ENCODE results near the gene KSR1.
"Not testable (repeated sequence)": the region's sequence is repeated elsewhere in the genome, so short reads cannot be mapped to it uniquely, and the experiment has no call there.

Gene KSR1

GRCh38 chr17:27664606-27664965, 208.3 kb downstream of the KSR1 start:
- Histone ChIP-seq H3K9ac (ENCODE audit: low read depth, low read length) (no peak overlapping the region), H3K4me2 (ENCODE audit: low read length) (no peak overlapping the region), H3K9me3 (replicated peaks; ENCODE audit: low read length) (no peaks in the 10 kb centered on the region), H3K4me1 (ENCODE audit: control insufficient read depth, insufficient read depth, low read length) (no peaks in the 10 kb centered on the region), H3K4me3 (ENCODE audit: low read length) (no peak overlapping the region), H3K36me3 (ENCODE audit: insufficient read depth, low read length) (no peaks in the 10 kb centered on the region), H3K27me3 (ENCODE audit: control insufficient read depth, insufficient read depth, low read length) (peaks cover 3% of the 10 kb centered on the region)

DNA sequence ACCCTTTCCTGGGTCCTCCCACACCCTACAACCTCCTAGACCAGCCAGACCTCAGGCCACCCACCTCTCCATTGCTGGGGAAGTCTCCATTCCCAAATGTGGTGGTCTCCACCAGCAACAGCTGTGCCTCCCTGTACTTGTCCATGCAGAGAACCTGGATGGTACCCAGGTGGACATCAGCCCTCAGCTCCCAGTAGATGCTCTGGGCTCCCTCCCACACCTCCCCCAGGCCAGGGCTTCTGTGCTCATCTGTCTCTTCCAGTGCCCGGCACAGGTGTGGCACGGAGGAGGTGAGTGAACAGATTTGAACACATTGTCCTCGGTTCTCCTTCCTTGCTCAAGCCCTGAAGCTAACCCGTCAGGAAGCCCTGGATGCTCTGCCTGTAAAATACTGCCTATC, 209.3 kb downstream of the KSR1 start:
- H3K36me3 ChIP-seq (ENCODE audit: insufficient read depth, low read length): no peaks in the 10 kb centered on the region
- no peaks in the 10 kb centered on the region for H3K9me3 ChIP-seq (replicated peaks; ENCODE audit: low read length)
- peaks cover 3% of the 10 kb centered on the region for H3K27me3 ChIP-seq (ENCODE audit: control insufficient read depth, insufficient read depth, low read length)
- H3K4me1 ChIP-seq (ENCODE audit: control insufficient read depth, insufficient read depth, low read length): no peaks in the 10 kb centered on the region
- no peak overlapping the region for H3K9ac ChIP-seq (ENCODE audit: low read depth, low read length)
- H3K4me3 ChIP-seq (ENCODE audit: low read length): no peak overlapping the region
- no peak overlapping the region for H3K4me2 ChIP-seq (ENCODE audit: low read length)

GRCh38 chr17:27666270-27666669, 210.0 kb downstream of the KSR1 start:
- H3K9ac ChIP-seq (ENCODE audit: low read depth, low read length); H3K4me3 ChIP-seq (ENCODE audit: low read length); H3K9me3 ChIP-seq (replicated peaks; ENCODE audit: low read length); H3K36me3 ChIP-seq (ENCODE audit: insufficient read depth, low read length); H3K4me1 ChIP-seq (ENCODE audit: control insufficient read depth, insufficient read depth, low read length); H3K4me2 ChIP-seq (ENCODE audit: low read length); H3K27me3 ChIP-seq (ENCODE audit: control insufficient read depth, insufficient read depth, low read length): not testable (repeated sequence)

DNA sequence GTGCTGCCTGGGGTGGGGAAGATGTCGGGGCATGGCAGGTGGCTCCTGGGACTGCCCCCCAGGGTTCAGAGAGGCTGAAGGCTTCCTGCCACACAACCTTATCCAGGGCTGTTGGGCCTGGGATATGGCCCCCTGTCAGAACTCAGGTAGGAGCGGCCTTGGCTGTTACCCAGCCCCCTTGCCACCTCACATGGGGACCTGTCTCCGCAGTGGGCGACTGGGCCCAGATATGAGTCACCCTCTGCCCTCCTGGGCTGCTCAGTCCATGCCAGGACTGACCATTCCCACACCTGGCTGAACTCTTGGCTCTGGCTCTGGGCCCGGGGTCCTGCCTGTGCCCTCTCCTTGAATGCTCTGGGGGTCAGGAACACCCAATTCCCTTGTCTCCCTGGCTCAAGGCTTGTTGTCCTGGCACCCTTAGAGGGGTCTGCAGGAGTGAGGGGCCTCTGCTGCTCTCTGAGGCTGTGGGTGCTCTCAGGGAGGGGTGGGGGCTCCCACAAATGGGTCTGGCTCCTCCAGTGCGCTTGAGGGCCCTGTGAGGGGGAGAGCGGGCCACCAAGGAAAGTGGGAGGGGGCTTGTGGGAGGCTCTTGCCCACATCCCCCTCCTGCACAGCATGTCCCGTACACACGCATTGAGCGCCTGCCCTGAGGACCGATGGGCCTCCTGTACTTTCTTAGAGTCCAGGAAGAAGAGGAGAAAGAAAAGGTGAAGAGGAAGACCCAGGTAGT, 210.7 kb downstream of the KSR1 start:
- Histone ChIP-seq H3K9ac (ENCODE audit: low read depth, low read length) (no peak overlapping the region), H3K4me2 (ENCODE audit: low read length) (no peak overlapping the region), H3K4me3 (ENCODE audit: low read length) (no peak overlapping the region), H3K4me1 (ENCODE audit: control insufficient read depth, insufficient read depth, low read length) (no peaks in the 10 kb centered on the region), H3K36me3 (ENCODE audit: insufficient read depth, low read length) (no peaks in the 10 kb centered on the region), H3K27me3 (ENCODE audit: control insufficient read depth, insufficient read depth, low read length) (peaks cover 3% of the 10 kb centered on the region), H3K9me3 (replicated peaks; ENCODE audit: low read length) (no peaks in the 10 kb centered on the region)

DNA sequence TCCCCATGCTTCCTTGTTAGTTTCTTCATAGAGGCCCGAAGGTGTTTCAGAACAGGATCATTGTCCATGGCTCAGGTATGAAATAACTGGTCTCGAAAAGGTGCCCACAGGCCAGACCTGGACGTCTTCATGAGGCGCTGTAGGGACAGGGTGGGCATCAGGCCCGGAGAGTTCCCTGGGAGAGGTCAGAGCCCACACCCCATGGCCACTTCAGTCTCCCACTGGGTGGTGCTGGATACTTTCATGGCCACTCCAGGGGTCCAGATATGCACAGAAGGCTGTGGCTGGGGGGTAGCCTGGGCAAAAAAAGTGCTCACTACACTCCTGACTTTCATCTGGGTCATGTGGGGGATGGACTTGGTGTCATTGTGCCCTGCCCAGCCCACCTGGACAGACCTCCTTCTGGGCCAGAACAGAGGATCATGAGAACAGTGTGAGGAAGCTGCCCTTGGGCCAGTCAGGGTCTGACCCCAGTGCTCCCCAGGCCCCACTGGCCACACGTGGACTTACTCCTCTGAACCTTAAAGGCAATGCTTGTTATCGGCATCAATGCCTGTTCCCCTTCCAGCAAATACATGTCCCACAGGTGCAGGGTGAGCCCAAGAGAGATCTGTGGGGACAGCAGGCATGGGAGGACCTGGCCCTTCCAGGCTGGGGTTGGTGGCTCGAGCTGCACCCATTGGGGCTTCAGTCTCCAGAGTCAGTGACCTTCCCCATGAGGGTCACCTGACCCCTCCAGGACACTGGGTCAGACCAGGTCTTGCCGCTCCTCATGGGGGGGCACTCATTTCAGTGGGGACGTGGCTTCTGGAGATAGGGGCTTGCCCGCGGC, 211.6 kb downstream of the KSR1 start:
- H3K4me1 ChIP-seq (ENCODE audit: control insufficient read depth, insufficient read depth, low read length): no peaks in the 10 kb centered on the region
- no peak overlapping the region for H3K4me3 ChIP-seq (ENCODE audit: low read length)
- H3K9me3 ChIP-seq (replicated peaks; ENCODE audit: low read length): no peaks in the 10 kb centered on the region
- H3K9ac ChIP-seq (ENCODE audit: low read depth, low read length): no peak overlapping the region
- H3K36me3 ChIP-seq (ENCODE audit: insufficient read depth, low read length): no peaks in the 10 kb centered on the region
- H3K4me2 ChIP-seq (ENCODE audit: low read length): no peak overlapping the region
- H3K27me3 ChIP-seq (ENCODE audit: control insufficient read depth, insufficient read depth, low read length): peaks cover 3% of the 10 kb centered on the region

DNA sequence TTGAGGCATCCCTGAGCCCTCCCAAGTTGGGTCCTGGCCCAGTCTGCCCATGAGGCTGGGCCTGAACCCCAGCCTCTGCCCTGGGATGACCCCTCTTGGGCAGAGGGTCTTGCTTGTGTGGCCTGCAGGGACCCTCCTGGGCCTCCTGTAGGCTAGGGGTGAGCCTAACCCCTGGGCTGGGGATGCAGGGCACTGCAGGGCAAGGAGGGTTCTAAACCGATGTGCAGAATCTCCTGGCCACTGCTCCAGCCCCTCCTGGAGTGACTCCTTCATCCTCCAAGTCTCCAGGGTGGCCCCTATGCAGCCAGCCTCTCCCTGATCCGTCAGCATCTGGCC, 212.2 kb downstream of the KSR1 start:
- Histone ChIP-seq H3K9me3 (replicated peaks; ENCODE audit: low read length) (no peaks in the 10 kb centered on the region), H3K36me3 (ENCODE audit: insufficient read depth, low read length) (no peaks in the 10 kb centered on the region)

GRCh38 chr17:27669136-27669535, 212.9 kb downstream of the KSR1 start:
- H3K4me3 ChIP-seq (ENCODE audit: low read length): no peak overlapping the region
- H3K36me3 ChIP-seq (ENCODE audit: insufficient read depth, low read length): no peaks in the 10 kb centered on the region
- H3K27me3 ChIP-seq (ENCODE audit: control insufficient read depth, insufficient read depth, low read length): peaks cover 3% of the 10 kb centered on the region
- no peaks in the 10 kb centered on the region for H3K4me1 ChIP-seq (ENCODE audit: control insufficient read depth, insufficient read depth, low read length)
- H3K9ac ChIP-seq (ENCODE audit: low read depth, low read length): no peak overlapping the region
- H3K9me3 ChIP-seq (replicated peaks; ENCODE audit: low read length): no peaks in the 10 kb centered on the region
- no peak overlapping the region for H3K4me2 ChIP-seq (ENCODE audit: low read length)

More for the DNA sequence above, 212.2 kb downstream of the KSR1 start:
- Histone ChIP-seq H3K9ac (ENCODE audit: low read depth, low read length) (no peak overlapping the region), H3K4me1 (ENCODE audit: control insufficient read depth, insufficient read depth, low read length) (no peaks in the 10 kb centered on the region), H3K27me3 (ENCODE audit: control insufficient read depth, insufficient read depth, low read length) (peaks cover 3% of the 10 kb centered on the region), H3K4me3 (ENCODE audit: low read length) (no peak overlapping the region), H3K4me2 (ENCODE audit: low read length) (no peak overlapping the region)

DNA sequence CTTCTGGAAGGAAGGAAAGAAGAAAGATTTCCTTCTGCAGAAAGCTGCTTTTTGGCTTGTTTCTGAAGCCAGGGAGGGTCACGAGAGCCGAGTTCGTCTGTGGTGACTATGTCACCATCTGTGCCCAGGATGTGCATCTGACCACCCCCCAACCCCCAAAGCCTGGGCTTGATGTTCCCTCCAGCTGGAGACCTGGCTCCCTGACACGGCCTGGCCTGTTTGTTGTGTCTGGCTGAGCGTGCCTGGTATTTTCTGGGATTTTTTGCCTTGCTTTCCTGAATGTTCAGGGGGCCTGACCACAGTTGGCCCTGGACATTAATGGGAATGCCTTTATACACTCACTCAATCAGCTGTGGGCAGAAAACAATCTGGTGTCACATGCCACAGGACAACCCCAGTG, 213.6 kb downstream of the KSR1 start:
- Histone ChIP-seq H3K9me3 (replicated peaks; ENCODE audit: low read length) (no peaks in the 10 kb centered on the region), H3K36me3 (ENCODE audit: insufficient read depth, low read length) (no peaks in the 10 kb centered on the region), H3K4me3 (ENCODE audit: low read length) (no peak overlapping the region), H3K27me3 (ENCODE audit: control insufficient read depth, insufficient read depth, low read length) (no peaks in the 10 kb centered on the region), H3K4me2 (ENCODE audit: low read length) (no peak overlapping the region), H3K4me1 (ENCODE audit: control insufficient read depth, insufficient read depth, low read length) (no peaks in the 10 kb centered on the region), H3K9ac (ENCODE audit: low read depth, low read length) (no peak overlapping the region)

DNA sequence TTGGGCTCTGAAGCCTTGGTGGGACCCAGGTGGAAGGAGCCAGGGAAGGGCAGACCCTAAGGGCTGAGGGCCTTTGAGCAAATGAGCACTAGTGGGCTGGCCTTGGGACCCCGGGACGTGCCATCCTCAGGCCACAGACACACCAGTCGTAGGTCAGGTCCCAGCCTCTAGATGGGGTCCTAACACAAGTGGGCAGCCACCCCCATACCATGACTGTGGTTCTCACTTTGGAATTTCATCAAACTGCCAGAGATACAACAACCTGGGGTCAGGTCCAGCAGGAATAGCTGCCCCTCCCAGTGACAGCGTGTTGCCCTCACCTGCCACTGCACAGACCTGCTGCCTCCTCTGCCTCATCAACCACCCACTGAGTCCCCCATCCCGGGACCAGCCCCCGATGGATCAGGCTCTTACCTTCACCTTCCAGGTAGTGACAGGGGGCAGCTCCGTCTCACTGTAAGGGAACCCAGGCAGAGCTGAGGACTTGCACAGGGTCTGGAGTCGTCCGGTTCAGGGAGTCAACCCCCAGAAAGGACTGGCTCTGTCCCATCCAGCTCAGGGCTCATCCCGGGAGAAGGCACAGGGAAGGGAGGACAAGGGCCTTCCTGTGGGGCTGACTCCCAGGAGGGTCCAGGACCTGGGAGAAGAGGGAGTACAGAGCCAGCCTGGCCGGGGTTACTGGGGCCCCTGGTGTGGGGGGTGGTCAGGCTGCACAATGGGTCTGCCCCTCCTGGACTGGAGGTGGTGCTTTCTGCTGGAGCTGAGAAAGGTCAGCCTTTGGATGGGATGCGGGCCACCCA, 214.7 kb downstream of the KSR1 start:
- Histone ChIP-seq H3K36me3 (ENCODE audit: insufficient read depth, low read length) (no peaks in the 10 kb centered on the region), H3K4me1 (ENCODE audit: control insufficient read depth, insufficient read depth, low read length) (no peaks in the 10 kb centered on the region), H3K4me3 (ENCODE audit: low read length) (no peak overlapping the region), H3K9ac (ENCODE audit: low read depth, low read length) (no peak overlapping the region), H3K27me3 (ENCODE audit: control insufficient read depth, insufficient read depth, low read length) (no peaks in the 10 kb centered on the region), H3K9me3 (replicated peaks; ENCODE audit: low read length) (no peaks in the 10 kb centered on the region), H3K4me2 (ENCODE audit: low read length) (no peak overlapping the region)

DNA sequence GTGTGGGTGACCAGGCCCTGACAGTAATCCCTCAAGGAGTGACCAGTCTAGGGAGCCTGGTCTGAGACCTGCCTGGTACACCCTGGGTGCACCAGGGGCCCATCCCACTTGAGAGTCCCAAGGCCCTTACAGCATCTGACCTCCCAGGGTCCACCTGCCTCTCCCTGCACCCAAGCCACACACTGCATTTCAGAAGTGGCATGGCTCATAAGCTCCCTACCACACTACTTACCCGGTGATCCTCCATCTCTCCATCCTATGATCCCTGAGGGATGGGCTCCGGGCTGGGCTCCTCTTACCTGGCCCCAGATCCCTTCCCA, 215.3 kb downstream of the KSR1 start:
- Histone ChIP-seq H3K4me3 (ENCODE audit: low read length) (no peak overlapping the region), H3K9me3 (replicated peaks; ENCODE audit: low read length) (no peaks in the 10 kb centered on the region)

DNA sequence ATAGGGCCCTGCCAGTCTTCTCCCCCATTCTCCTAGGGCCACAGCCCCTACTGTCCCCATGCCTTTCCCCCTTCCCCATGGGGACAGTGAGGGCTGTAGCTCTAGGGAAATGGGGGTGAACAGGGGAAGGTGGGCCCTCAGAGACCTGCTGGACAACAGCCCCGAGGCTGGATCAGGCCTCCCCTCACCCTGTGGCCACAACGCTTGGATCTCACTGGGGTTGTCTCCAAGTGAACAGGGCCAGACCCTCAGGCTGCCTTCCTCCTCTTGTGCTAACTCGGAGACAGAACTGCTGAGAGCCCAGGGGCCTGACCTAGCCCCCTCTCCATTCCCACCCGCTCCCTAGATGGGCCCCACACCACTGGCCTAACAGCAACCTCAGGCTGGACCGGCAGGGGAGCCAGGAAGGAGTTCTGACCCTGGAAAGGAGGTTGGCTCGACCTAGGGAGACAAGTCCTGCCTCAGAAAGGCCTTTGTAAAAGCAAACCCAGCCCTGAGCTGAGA, 215.8 kb downstream of the KSR1 start:
- not testable (repeated sequence) for H3K4me3 ChIP-seq (ENCODE audit: low read length); H3K9ac ChIP-seq (ENCODE audit: low read depth, low read length); H3K27me3 ChIP-seq (ENCODE audit: control insufficient read depth, insufficient read depth, low read length); H3K4me1 ChIP-seq (ENCODE audit: control insufficient read depth, insufficient read depth, low read length); H3K9me3 ChIP-seq (replicated peaks; ENCODE audit: low read length); H3K36me3 ChIP-seq (ENCODE audit: insufficient read depth, low read length); H3K4me2 ChIP-seq (ENCODE audit: low read length)

More for the DNA sequence above, 215.3 kb downstream of the KSR1 start:
- H3K4me2 ChIP-seq (ENCODE audit: low read length): no peak overlapping the region
- no peaks in the 10 kb centered on the region for H3K4me1 ChIP-seq (ENCODE audit: control insufficient read depth, insufficient read depth, low read length)
- H3K27me3 ChIP-seq (ENCODE audit: control insufficient read depth, insufficient read depth, low read length): no peaks in the 10 kb centered on the region
- no peak overlapping the region for H3K9ac ChIP-seq (ENCODE audit: low read depth, low read length)
- no peaks in the 10 kb centered on the region for H3K36me3 ChIP-seq (ENCODE audit: insufficient read depth, low read length)
